ENCODE data around the gene UBE2N. TPM values are rescaled to one million over a fixed set of nuclear protein-coding genes. Genes with fewer than 3 reads are reported as not detected.

Gene UBE2N
- total and polyA plus RNA-seq, 2 of the 8 experiments (the other 6 are each of a cell fraction or from before 2014, with no cell fraction given) = 108 to 225 TPM

GRCh38 chr12:93467351-93468007 lies 25.7 kb upstream of the UBE2N start, which contains the start of gene MRPL42 (continued):
- TF ChIP-seq POLR2A (IDR thresholded peaks at IDR 0.05; ENCODE audit: control extremely low read depth in 1 of 2, low read depth in 2 of 2, low read length in 2 of 2) (peak; percentile 79 to 97), CBX5 (IDR thresholded peaks at IDR 0.05; ENCODE audit: low read depth, low read length) (no peak), MAX (IDR thresholded peaks at IDR 0.05) (peak; percentile 93), NANOG (IDR thresholded peaks at IDR 0.05; ENCODE audit: insufficient read depth, low read depth, low read length, poor library complexity, severe bottlenecking) (no peak), TAF7 (optimal IDR thresholded peaks at IDR 0.05; ENCODE audit: borderline replicate concordance, low read depth, low read length) (peak; percentile 88), SIRT6 (IDR thresholded peaks at IDR 0.05; ENCODE audit: low read length) (no peak), MAFK (IDR thresholded peaks at IDR 0.05; ENCODE audit: low read depth, low read length) (no peak), RBBP5 (IDR thresholded peaks at IDR 0.05; ENCODE audit: borderline replicate concordance, low read depth, low read length) (0 out of 2 replicates have a peak, but pooled peaks have one; percentile 36), E2F6 (IDR thresholded peaks at IDR 0.05) (peak; percentile 48), EZH2 (IDR thresholded peaks at IDR 0.05; ENCODE audit: low read depth, low read length, severe bottlenecking) (no peak), YY1 (IDR thresholded peaks at IDR 0.05; ENCODE audit: low read depth, low read length) (peak; percentile 97), SP4 (IDR thresholded peaks at IDR 0.05; ENCODE audit: low read length) (0 out of 2 replicates have a peak, but pooled peaks have one; percentile 62), TEAD4 (IDR thresholded peaks at IDR 0.05; ENCODE audit: low read depth, low read length) (no peak), ASH2L (IDR thresholded peaks at IDR 0.05; ENCODE audit: low read length) (peak; percentile 96), SAP30 (IDR thresholded peaks at IDR 0.05; ENCODE audit: insufficient read depth, insufficient replicate concordance, low read length) (no peak), PHF8 (conservative IDR thresholded peaks at IDR 0.05; ENCODE audit: low read depth, low read length) (peak; percentile 98), POLR2AphosphoS5 (IDR thresholded peaks at IDR 0.05; ENCODE audit: low read depth, low read length) (peak; percentile 97), JUND (IDR thresholded peaks at IDR 0.05; ENCODE audit: low read length) (no peak), HDAC6 (IDR thresholded peaks at IDR 0.05; ENCODE audit: low read depth, low read length) (no peak), BACH1 (IDR thresholded peaks at IDR 0.05; ENCODE audit: low read length) (peak; percentile 72), GABPA (IDR thresholded peaks at IDR 0.05; ENCODE audit: borderline replicate concordance, insufficient read depth, low read length) (no peak), SP2 (IDR thresholded peaks at IDR 0.05; ENCODE audit: low read length) (no peak), SUZ12 (IDR thresholded peaks at IDR 0.05; ENCODE audit: low read length) (no peak), TCF12 (IDR thresholded peaks at IDR 0.05; ENCODE audit: low read depth, low read length) (no peak), RFX5 (IDR thresholded peaks at IDR 0.05; ENCODE audit: borderline replicate concordance, low read depth, low read length) (no peak)
